ENCODE data around the gene ABCA7. TPM values are rescaled to one million over a fixed set of nuclear protein-coding genes. Genes with fewer than 3 reads are reported as not detected.
A peak's percentile ranks its signal among the peaks of the same experiment; 100 is the strongest.

ABCA7 gene
- total RNA-seq, 1 donor from 2014 or later = 6.7 TPM

DNA sequence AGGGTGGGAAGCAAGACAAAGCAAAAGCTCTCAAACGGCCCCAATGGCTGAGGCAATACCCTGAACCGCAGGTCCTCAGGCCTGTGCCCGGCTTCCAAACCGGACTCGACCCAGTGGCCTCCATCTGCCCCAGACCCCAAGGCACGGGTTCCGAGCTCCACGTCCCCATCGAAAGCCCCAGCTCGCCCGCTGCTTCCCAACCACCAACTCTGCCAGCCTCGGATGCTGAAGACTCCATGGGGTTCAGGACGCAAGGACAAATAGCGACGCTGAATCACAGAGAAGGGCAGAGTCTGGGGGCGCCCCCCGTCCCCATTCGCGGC, 54.7 kb downstream of the ABCA7 start:
- Mint-ChIP-seq H3K36me3 (ENCODE audit: low read depth) (peaks cover 2% of the 10 kb centered on the region), H3K27ac (ENCODE audit: unreplicated experiment) (peak overlapping the region; percentile 87), H3K4me3 (ENCODE audit: unreplicated experiment) (peak overlapping the region; percentile 86), H3K27me3 (ENCODE audit: low read depth) (no peaks in the 10 kb centered on the region), H3K9me3 (ENCODE audit: low read depth) (no peaks in the 10 kb centered on the region), H3K4me1 (ENCODE audit: low read depth) (peaks cover 33% of the 10 kb centered on the region)
- no peak for DNase-seq (ENCODE audit: low spot score)
- TF ChIP-seq, protein P1, sequence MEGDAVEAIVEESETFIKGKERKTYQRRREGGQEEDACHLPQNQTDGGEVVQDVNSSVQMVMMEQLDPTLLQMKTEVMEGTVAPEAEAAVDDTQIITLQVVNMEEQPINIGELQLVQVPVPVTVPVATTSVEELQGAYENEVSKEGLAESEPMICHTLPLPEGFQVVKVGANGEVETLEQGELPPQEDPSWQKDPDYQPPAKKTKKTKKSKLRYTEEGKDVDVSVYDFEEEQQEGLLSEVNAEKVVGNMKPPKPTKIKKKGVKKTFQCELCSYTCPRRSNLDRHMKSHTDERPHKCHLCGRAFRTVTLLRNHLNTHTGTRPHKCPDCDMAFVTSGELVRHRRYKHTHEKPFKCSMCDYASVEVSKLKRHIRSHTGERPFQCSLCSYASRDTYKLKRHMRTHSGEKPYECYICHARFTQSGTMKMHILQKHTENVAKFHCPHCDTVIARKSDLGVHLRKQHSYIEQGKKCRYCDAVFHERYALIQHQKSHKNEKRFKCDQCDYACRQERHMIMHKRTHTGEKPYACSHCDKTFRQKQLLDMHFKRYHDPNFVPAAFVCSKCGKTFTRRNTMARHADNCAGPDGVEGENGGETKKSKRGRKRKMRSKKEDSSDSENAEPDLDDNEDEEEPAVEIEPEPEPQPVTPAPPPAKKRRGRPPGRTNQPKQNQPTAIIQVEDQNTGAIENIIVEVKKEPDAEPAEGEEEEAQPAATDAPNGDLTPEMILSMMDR (IDR thresholded peaks at IDR 0.05) = no peak

DNA sequence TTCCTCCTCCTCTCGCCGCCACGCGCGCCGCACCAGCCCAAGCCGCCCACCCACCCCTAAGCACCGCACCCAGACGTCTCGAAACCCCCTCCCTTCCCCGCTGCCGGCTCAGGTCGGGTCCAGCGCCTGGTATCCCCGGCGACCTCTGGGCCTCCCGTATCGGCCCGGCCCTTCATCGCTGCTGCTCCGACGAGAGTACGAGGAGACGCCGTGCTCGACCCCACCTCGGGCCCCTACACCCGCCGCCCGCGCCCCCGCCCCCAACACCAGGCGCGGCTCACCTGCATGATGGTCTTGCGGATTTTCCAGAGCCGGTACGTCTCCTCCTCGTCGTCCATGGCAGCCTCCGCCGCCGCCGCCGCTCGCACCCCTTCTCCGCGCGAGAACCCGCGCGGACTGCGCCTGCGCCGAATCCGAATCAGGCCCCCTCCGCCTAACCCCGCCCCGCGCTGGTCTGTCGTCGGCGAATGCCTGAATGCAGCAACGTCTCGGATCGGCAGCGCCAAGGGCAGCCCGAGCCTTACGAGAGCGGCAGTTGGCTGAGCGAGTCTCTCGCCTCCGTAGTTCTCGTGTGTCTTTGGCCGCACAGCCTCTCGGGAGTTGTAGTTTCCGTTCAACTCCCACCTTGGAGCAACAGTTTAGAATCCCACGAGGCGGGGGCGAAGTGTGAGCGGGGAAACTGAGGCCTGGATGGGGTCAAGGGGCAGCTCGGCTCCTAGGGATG, 55.2 kb downstream of the ABCA7 start, which contains the start of gene POLR2E:
Gene POLR2E (minus strand): TSS at position 398 of the 724 bp plus-strand sequence. CDS start 60 bp downstream, at position 338.
- Mint-ChIP-seq H3K27ac (ENCODE audit: unreplicated experiment) (peak within 1 kb of the TSS; percentile 87), H3K27me3 (ENCODE audit: low read depth) (no peaks in the 10 kb centered on the region), H3K9me3 (ENCODE audit: low read depth) (peaks cover 2% of the 10 kb centered on the region), H3K4me3 (ENCODE audit: unreplicated experiment) (peak within 1 kb of the TSS; percentile 86), H3K4me1 (ENCODE audit: low read depth) (peaks cover 37% of the 10 kb centered on the region), H3K36me3 (ENCODE audit: low read depth) (peaks cover 2% of the 10 kb centered on the region)
- TF ChIP-seq, protein P1 (IDR thresholded peaks at IDR 0.05) = no peak
- peak; percentile 99 for DNase-seq (ENCODE audit: low spot score)

- TF ChIP-seq, protein P1 (IDR thresholded peaks at IDR 0.05) = no peak
- Mint-ChIP-seq H3K27ac (ENCODE audit: unreplicated experiment) (peak overlapping the region; percentile 30), H3K27me3 (ENCODE audit: low read depth) (no peaks in the 10 kb centered on the region), H3K4me3 (ENCODE audit: unreplicated experiment) (no peak overlapping the region), H3K9me3 (ENCODE audit: low read depth) (peaks cover 2% of the 10 kb centered on the region), H3K36me3 (ENCODE audit: low read depth) (no peaks in the 10 kb centered on the region), H3K4me1 (ENCODE audit: low read depth) (peaks cover 55% of the 10 kb centered on the region)
- no peak for DNase-seq (ENCODE audit: low spot score)
Observed at GRCh38 chr19:1097810-1098176, 57.9 kb downstream of the ABCA7 start.

- H3K27ac Mint-ChIP-seq (ENCODE audit: unreplicated experiment) = peak overlapping the region; percentile 92
- H3K4me3 Mint-ChIP-seq (ENCODE audit: unreplicated experiment) = no peak overlapping the region
- no peaks in the 10 kb centered on the region for H3K36me3 Mint-ChIP-seq (ENCODE audit: low read depth)
- peaks cover 2% of the 10 kb centered on the region for H3K9me3 Mint-ChIP-seq (ENCODE audit: low read depth)
- no peak for DNase-seq (ENCODE audit: low spot score)
- no peaks in the 10 kb centered on the region for H3K27me3 Mint-ChIP-seq (ENCODE audit: low read depth)
- peaks cover 57% of the 10 kb centered on the region for H3K4me1 Mint-ChIP-seq (ENCODE audit: low read depth)
- TF ChIP-seq, protein P1 (IDR thresholded peaks at IDR 0.05) = no peak
Observed at GRCh38 chr19:1098177-1099051, 58.5 kb downstream of the ABCA7 start.

DNA sequence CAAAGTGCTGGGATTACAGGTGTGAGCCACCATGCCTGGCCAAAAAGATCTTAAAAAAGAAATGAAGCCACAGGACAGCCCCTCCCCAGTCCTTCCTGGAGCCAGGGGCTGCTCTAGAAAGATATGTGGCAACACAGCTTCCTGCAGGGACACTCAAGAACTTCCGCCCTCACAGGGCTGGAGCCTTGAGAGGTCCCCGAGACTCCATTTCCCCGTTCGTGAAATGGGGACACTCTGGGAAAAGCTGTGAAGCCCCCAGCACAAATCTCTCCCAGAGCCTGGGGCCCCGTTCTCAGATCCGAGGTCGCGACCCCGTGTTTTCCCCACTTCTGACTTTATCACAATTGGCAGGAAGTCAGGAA, 61.4 kb downstream of the ABCA7 start:
- no peaks in the 10 kb centered on the region for H3K27me3 Mint-ChIP-seq (ENCODE audit: low read depth)
- TF ChIP-seq, protein P1 (IDR thresholded peaks at IDR 0.05) = no peak
- peaks cover 2% of the 10 kb centered on the region for H3K9me3 Mint-ChIP-seq (ENCODE audit: low read depth)
- DNase-seq (ENCODE audit: low spot score) = no peak
- no peaks in the 10 kb centered on the region for H3K36me3 Mint-ChIP-seq (ENCODE audit: low read depth)
- H3K4me3 Mint-ChIP-seq (ENCODE audit: unreplicated experiment) = peak overlapping the region; percentile 35
- H3K4me1 Mint-ChIP-seq (ENCODE audit: low read depth) = peaks cover 57% of the 10 kb centered on the region
- H3K27ac Mint-ChIP-seq (ENCODE audit: unreplicated experiment) = peak overlapping the region; percentile 98

Measured in chondrocyte (in vitro differentiated cells).